ENCODE measurements around the gene CABYR. TPM values are rescaled to one million over a fixed set of nuclear protein-coding genes. Genes with fewer than 3 reads are reported as not detected.

Gene CABYR
- total and polyA plus RNA-seq, 2 of the 13 experiments (the other 11 are each of a cell fraction or from before 2014, with no cell fraction given), result 0.71 to 0.88 TPM

DNA sequence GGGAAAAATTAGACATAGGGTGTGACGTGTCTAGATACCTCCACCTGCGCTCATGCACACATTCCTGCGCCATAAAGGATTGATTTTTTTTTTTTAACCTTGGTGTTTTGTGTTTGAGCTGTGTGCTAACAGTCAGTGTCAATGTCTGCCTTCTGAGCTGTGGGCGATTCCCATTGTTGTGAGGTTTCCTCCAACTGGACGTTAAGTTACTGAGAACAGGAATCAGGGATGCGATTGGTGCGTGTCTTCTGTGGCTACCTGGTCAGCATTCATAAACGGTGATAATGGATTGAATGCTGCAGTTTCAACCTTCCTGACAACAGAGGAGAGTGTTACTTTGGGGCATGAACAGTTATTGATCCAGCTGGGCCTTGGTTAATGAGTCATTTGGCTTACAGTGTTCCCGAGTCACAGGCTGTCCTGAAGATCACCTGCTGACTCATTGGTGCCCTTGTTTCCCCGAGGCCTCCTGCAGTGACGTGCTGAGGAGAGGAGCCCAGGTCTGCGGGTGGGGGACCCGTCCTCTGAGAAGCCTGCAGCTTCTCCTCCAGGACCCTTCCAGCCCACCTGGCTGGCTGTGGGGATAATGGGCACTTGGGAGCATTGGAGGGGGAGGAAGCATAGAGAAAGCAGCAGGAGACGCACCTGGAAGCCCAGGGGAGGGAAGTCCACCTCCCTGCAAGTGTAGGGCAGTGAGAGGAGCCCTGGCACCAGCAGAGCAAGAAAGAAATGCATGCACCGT lies 25.8 kb upstream of the CABYR start (continued):
- TF ChIP-seq ZIK1 (CRISPR knock-in tag; IDR thresholded peaks at IDR 0.05; ENCODE audit: borderline replicate concordance, low read depth) (no peak), TCF12 (IDR thresholded peaks at IDR 0.05) (no peak), TCF12 (CRISPR knock-in tag; IDR thresholded peaks at IDR 0.05) (peak; percentile 50; the same call in 1 of the 2 replicates), AHR (CRISPR knock-in tag; IDR thresholded peaks at IDR 0.05) (no peak), ZNF225 (CRISPR knock-in tag; IDR thresholded peaks at IDR 0.05) (no peak), FOXJ3 (CRISPR knock-in tag; IDR thresholded peaks at IDR 0.05; ENCODE audit: borderline replicate concordance) (peak; percentile 62), NCOA1 (CRISPR knock-in tag; IDR thresholded peaks at IDR 0.05) (peak; percentile 87; the same call in 1 of the 2 replicates)
- TF ChIP-seq, protein P1, sequence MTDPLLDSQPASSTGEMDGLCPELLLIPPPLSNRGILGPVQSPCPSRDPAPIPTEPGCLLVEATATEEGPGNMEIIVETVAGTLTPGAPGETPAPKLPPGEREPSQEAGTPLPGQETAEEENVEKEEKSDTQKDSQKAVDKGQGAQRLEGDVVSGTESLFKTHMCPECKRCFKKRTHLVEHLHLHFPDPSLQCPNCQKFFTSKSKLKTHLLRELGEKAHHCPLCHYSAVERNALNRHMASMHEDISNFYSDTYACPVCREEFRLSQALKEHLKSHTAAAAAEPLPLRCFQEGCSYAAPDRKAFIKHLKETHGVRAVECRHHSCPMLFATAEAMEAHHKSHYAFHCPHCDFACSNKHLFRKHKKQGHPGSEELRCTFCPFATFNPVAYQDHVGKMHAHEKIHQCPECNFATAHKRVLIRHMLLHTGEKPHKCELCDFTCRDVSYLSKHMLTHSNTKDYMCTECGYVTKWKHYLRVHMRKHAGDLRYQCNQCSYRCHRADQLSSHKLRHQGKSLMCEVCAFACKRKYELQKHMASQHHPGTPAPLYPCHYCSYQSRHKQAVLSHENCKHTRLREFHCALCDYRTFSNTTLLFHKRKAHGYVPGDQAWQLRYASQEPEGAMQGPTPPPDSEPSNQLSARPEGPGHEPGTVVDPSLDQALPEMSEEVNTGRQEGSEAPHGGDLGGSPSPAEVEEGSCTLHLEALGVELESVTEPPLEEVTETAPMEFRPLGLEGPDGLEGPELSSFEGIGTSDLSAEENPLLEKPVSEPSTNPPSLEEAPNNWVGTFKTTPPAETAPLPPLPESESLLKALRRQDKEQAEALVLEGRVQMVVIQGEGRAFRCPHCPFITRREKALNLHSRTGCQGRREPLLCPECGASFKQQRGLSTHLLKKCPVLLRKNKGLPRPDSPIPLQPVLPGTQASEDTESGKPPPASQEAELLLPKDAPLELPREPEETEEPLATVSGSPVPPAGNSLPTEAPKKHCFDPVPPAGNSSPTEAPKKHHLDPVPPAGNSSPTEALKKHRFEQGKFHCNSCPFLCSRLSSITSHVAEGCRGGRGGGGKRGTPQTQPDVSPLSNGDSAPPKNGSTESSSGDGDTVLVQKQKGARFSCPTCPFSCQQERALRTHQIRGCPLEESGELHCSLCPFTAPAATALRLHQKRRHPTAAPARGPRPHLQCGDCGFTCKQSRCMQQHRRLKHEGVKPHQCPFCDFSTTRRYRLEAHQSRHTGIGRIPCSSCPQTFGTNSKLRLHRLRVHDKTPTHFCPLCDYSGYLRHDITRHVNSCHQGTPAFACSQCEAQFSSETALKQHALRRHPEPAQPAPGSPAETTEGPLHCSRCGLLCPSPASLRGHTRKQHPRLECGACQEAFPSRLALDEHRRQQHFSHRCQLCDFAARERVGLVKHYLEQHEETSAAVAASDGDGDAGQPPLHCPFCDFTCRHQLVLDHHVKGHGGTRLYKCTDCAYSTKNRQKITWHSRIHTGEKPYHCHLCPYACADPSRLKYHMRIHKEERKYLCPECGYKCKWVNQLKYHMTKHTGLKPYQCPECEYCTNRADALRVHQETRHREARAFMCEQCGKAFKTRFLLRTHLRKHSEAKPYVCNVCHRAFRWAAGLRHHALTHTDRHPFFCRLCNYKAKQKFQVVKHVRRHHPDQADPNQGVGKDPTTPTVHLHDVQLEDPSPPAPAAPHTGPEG (CRISPR knock-in tag; IDR thresholded peaks at IDR 0.05), result no peak
- TF ChIP-seq, protein P2, sequence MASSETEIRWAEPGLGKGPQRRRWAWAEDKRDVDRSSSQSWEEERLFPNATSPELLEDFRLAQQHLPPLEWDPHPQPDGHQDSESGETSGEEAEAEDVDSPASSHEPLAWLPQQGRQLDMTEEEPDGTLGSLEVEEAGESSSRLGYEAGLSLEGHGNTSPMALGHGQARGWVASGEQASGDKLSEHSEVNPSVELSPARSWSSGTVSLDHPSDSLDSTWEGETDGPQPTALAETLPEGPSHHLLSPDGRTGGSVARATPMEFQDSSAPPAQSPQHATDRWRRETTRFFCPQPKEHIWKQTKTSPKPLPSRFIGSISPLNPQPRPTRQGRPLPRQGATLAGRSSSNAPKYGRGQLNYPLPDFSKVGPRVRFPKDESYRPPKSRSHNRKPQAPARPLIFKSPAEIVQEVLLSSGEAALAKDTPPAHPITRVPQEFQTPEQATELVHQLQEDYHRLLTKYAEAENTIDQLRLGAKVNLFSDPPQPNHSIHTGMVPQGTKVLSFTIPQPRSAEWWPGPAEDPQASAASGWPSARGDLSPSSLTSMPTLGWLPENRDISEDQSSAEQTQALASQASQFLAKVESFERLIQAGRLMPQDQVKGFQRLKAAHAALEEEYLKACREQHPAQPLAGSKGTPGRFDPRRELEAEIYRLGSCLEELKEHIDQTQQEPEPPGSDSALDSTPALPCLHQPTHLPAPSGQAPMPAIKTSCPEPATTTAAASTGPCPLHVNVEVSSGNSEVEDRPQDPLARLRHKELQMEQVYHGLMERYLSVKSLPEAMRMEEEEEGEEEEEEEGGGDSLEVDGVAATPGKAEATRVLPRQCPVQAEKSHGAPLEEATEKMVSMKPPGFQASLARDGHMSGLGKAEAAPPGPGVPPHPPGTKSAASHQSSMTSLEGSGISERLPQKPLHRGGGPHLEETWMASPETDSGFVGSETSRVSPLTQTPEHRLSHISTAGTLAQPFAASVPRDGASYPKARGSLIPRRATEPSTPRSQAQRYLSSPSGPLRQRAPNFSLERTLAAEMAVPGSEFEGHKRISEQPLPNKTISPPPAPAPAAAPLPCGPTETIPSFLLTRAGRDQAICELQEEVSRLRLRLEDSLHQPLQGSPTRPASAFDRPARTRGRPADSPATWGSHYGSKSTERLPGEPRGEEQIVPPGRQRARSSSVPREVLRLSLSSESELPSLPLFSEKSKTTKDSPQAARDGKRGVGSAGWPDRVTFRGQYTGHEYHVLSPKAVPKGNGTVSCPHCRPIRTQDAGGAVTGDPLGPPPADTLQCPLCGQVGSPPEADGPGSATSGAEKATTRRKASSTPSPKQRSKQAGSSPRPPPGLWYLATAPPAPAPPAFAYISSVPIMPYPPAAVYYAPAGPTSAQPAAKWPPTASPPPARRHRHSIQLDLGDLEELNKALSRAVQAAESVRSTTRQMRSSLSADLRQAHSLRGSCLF (CRISPR knock-in tag; IDR thresholded peaks at IDR 0.05; ENCODE audit: borderline replicate concordance), result no peak
- TF ChIP-seq, protein P3, sequence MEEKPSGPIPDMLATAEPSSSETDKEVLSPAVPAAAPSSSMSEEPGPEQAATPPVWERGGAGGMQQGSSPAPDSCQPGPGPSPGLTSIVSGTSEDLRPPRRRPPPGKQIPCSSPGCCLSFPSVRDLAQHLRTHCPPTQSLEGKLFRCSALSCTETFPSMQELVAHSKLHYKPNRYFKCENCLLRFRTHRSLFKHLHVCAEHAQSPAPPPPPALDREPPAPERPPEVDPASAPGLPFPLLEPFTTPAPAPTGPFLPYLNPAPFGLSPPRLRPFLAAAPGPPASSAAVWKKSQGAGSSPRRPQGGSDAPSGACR (CRISPR knock-in tag; IDR thresholded peaks at IDR 0.05), result peak; percentile 51; the same call in 1 of the 2 replicates
- TF ChIP-seq, protein P4, sequence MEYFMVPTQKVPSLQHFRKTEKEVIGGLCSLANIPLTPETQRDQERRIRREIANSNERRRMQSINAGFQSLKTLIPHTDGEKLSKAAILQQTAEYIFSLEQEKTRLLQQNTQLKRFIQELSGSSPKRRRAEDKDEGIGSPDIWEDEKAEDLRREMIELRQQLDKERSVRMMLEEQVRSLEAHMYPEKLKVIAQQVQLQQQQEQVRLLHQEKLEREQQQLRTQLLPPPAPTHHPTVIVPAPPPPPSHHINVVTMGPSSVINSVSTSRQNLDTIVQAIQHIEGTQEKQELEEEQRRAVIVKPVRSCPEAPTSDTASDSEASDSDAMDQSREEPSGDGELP (IDR thresholded peaks at IDR 0.05; ENCODE audit: borderline replicate concordance, low read depth), result peak; percentile 97
- TF ChIP-seq, protein P5, sequence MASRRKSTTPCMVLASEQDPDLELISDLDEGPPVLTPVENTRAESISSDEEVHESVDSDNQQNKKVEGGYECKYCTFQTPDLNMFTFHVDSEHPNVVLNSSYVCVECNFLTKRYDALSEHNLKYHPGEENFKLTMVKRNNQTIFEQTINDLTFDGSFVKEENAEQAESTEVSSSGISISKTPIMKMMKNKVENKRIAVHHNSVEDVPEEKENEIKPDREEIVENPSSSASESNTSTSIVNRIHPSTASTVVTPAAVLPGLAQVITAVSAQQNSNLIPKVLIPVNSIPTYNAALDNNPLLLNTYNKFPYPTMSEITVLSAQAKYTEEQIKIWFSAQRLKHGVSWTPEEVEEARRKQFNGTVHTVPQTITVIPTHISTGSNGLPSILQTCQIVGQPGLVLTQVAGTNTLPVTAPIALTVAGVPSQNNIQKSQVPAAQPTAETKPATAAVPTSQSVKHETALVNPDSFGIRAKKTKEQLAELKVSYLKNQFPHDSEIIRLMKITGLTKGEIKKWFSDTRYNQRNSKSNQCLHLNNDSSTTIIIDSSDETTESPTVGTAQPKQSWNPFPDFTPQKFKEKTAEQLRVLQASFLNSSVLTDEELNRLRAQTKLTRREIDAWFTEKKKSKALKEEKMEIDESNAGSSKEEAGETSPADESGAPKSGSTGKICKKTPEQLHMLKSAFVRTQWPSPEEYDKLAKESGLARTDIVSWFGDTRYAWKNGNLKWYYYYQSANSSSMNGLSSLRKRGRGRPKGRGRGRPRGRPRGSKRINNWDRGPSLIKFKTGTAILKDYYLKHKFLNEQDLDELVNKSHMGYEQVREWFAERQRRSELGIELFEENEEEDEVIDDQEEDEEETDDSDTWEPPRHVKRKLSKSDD (CRISPR knock-in tag; IDR thresholded peaks at IDR 0.05; ENCODE audit: low read depth), result peak; percentile 50; the same call in 1 of the 2 replicates

Data from HepG2 (cell line).